ENCODE data around the gene NAALADL2.

GRCh38 chr3:175546115-175546514 lies 687.0 kb downstream of the NAALADL2 start:
- no peak for TF ChIP-seq CTCF (IDR thresholded peaks at IDR 0.05)
- TF ChIP-seq FOSL2 (IDR thresholded peaks at IDR 0.05): no peak
- no peak for TF ChIP-seq FOSL2 (CRISPR knock-in tag; IDR thresholded peaks at IDR 0.05)
- no peak for TF ChIP-seq USF2 (IDR thresholded peaks at IDR 0.05)
- no peak for TF ChIP-seq PHF8 (IDR thresholded peaks at IDR 0.05; ENCODE audit: borderline replicate concordance, low read depth)
- no peak for TF ChIP-seq MAZ (IDR thresholded peaks at IDR 0.05; ENCODE audit: borderline replicate concordance, low read depth, low read length)
- no peak for TF ChIP-seq POLR2A (IDR thresholded peaks at IDR 0.05; ENCODE audit: low read length)
- no peak for TF ChIP-seq NR3C1 (IDR thresholded peaks at IDR 0.05)

Measured in A549 (cell line).